Esophagus squamous epithelium (tissue), 5 donors: ENCODE data around the gene AGFG1. TPM values are rescaled to one million over a fixed set of nuclear protein-coding genes. Genes with fewer than 3 reads are reported as not detected.

Experiments
- DNase-seq: peaks from one replicate; lab custom pipeline; 2025; lab: John Stamatoyannopoulos, UW
- H3K27ac ChIP-seq, 4 donors: fragments of 200-600 bp; sonication (generic); one replicate each; pipeline ENCODE4 v1.5.1; 2016 to 2019; ENCODE audit warnings: mild to moderate bottlenecking in 1 of 4
- H3K27me3 ChIP-seq, 4 donors: fragments of 200-600 bp; sonication (generic); 1 replicate in 3 of 4; 2 replicates in 1 of 4; pipeline versions ENCODE4 v1.5.1 to v1.6.0; 2017 to 2021; ENCODE audit warnings: antibody characterized with exemption in 1 of 4
- H3K36me3 ChIP-seq, 3 donors: fragments of 200-600 bp; sonication (generic); one replicate each; pipeline ENCODE4 v1.5.1; 2016 to 2019
- H3K4me1 ChIP-seq, 3 donors: fragments of 200-600 bp; sonication (generic); one replicate each; pipeline ENCODE4 v1.5.1; 2017 to 2019
- H3K4me3 ChIP-seq, 4 donors: fragments of 200-600 bp; sonication (generic); 1 replicate in 3 of 4; 2 replicates in 1 of 4; pipeline ENCODE4 v1.5.1; 2016 to 2019; ENCODE audit warnings: mild to moderate bottlenecking in 2 of 4, moderate library complexity in 1 of 4
- H3K9me3 ChIP-seq, 3 donors: fragments of 200-600 bp; sonication (generic); one replicate each; pipeline ENCODE4 v1.5.1; 2016 to 2019
- CTCF ChIP-seq, 6 experiments: fragments of 450-650 bp in 4 of 6; fragments of 200-600 bp in 2 of 6; sonication (generic) in 2 of 6; IDR thresholded peaks; one replicate each; pipeline ENCODE4 v1.5.1; 2016 to 2019; ENCODE audit warnings: antibody characterized with exemption in 6 of 6, mild to moderate bottlenecking in 4 of 6, moderate library complexity in 4 of 6
- POLR2A ChIP-seq, 4 donors: fragments of 450-650 bp; IDR thresholded peaks; one replicate each; pipeline ENCODE4 v1.6.1; 2017; ENCODE audit warnings: antibody characterized with exemption in 4 of 4, mild to moderate bottlenecking in 4 of 4, moderate library complexity in 3 of 4
- WGBS, 2 donors: methylation state at CpG; one replicate each; pipeline ENCODE4 v1.1.5; 2018; 5-methylcytosine and 5-hydroxymethylcytosine counted together
- intact Hi-C: fragments of 100-400 bp; cut with DNase I; formaldehyde crosslinking; loops from one replicate; pipeline ENCODE4 v1.15.0; 2022
- total RNA-seq, 4 donors: library from RNA; depleted of rRNA; stranded (reverse); fragments of >200 nt; gene quantifications; one replicate each; pipeline ENCODE4 v1.1.0, GENCODE V29; 2016
- donor health status: DM: yes; HTN: yes; CAD: no.

AGFG1 gene
- total RNA-seq, 4 donors from 2014 or later: 31.3 to 78.4 (median 66.6) TPM

GRCh38 chr2:227578642-227579041 lies 106.7 kb downstream of the AGFG1 start:
- Histone ChIP-seq H3K27ac (no peak overlapping the region), H3K9me3 (peaks cover 0 to 13% (median 9%) of the 10 kb centered on the region in 3 donors), H3K36me3 (no peaks in the 10 kb centered on the region), H3K4me3 (no peak overlapping the region), H3K4me1 (no peaks in the 10 kb centered on the region), H3K27me3 (peaks cover 0 to 3% (median 0%) of the 10 kb centered on the region in 4 donors)
- TF ChIP-seq POLR2A (IDR thresholded peaks at IDR 0.05) (no peak), CTCF (IDR thresholded peaks at IDR 0.05) (peak in 1 of 6 experiments; percentile 9)
- intact Hi-C loops: no loop called here
- no peak for DNase-seq
- WGBS, 2 donors: 78 to 81% methylated on average over 2 of the region's 2 CpGs

- no peaks in the 10 kb centered on the region for H3K4me1 ChIP-seq
- WGBS, 2 donors: 100% methylated on average over 1 of the region's 1 CpG
- no peaks in the 10 kb centered on the region for H3K36me3 ChIP-seq
- H3K27me3 ChIP-seq: peaks cover 0 to 3% (median 0%) of the 10 kb centered on the region in 4 donors
- no peak for DNase-seq
- no peak for TF ChIP-seq POLR2A (IDR thresholded peaks at IDR 0.05)
- no peak for TF ChIP-seq CTCF (IDR thresholded peaks at IDR 0.05)
- intact Hi-C loops: no loop called here
- no peak overlapping the region for H3K27ac ChIP-seq
- H3K9me3 ChIP-seq: peaks cover 0 to 13% (median 9%) of the 10 kb centered on the region in 3 donors
- no peak overlapping the region for H3K4me3 ChIP-seq
Measured at GRCh38 chr2:227579791-227580190, 107.8 kb downstream of the AGFG1 start.

- no peak for TF ChIP-seq CTCF (IDR thresholded peaks at IDR 0.05)
- no peak for TF ChIP-seq POLR2A (IDR thresholded peaks at IDR 0.05)
- intact Hi-C loops: no loop called here
- H3K27ac ChIP-seq: no peak overlapping the region
- H3K4me3 ChIP-seq: no peak overlapping the region
- no peak for DNase-seq
- H3K36me3 ChIP-seq: no peaks in the 10 kb centered on the region
- peaks cover 0 to 13% (median 9%) of the 10 kb centered on the region in 3 donors for H3K9me3 ChIP-seq
- no peaks in the 10 kb centered on the region for H3K4me1 ChIP-seq
- H3K27me3 ChIP-seq: peaks cover 0 to 3% (median 0%) of the 10 kb centered on the region in 4 donors
Measured at GRCh38 chr2:227582369-227582768, 110.4 kb downstream of the AGFG1 start.

DNA sequence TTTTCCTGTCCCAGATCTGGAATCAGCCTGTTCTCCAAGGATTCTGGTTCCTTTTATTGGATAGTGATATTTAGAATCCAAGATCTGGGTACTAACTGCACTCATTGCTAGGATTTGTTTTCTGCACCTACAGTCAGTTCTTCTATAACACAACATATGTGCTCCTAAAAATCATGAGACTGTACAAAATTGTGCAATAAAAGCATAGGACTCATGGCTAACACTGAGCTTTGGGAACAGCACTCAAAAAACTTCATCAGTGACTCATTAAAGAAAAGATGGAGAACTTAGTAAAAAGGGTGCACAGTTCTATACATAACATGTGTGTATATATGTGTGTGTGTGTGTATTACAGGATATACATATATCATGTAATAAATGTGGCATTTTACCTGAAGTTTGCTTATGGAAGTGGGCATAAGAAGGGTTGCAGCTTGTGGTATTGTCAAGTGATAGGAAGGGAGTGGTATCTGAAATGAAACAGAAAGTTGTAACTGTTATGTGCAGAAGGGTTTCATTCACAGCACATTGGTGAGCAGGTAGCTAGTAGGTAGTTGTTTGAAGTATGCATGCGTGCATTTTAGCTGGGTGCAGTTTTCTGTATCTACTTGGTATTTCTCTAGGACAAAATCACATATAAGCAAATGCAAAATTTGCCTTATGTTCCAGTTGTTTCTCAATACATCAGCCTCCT lies 120.9 kb downstream of the AGFG1 start:
- H3K4me3 ChIP-seq: no peak overlapping the region
- DNase-seq: no peak
- TF ChIP-seq POLR2A (IDR thresholded peaks at IDR 0.05) (no peak), CTCF (IDR thresholded peaks at IDR 0.05) (no peak)
- no peak overlapping the region for H3K27ac ChIP-seq
- no peaks in the 10 kb centered on the region for H3K4me1 ChIP-seq
- peaks cover 0 to 12% (median 0%) of the 10 kb centered on the region in 4 donors for H3K27me3 ChIP-seq
- intact Hi-C loops: no loop called here
- no peaks in the 10 kb centered on the region for H3K9me3 ChIP-seq
- 74 to 86% methylated on average over 1 of the region's 1 CpG for WGBS, 2 donors
- H3K36me3 ChIP-seq: no peaks in the 10 kb centered on the region

DNA sequence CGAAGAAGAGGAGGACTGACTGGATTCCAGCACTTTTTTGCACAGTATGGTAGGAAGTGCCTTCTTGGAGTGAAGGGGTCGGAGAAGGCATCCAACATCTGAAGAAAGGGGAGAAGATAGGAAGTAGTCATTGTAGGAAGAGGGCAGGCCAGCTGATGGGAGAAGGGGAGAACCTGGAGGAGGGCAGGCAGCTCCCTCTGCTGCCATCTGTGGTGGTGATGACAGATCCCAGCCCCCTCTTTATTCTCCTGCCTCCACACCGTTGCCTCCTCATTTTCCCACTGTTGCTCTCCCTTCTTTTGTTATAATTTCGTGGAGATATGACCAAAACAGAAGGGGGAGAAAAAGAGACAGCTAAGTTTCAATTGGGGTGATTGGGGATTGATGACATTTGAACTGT lies 123.8 kb downstream of the AGFG1 start:
- TF ChIP-seq POLR2A (IDR thresholded peaks at IDR 0.05): no peak
- TF ChIP-seq CTCF (IDR thresholded peaks at IDR 0.05): no peak
- H3K9me3 ChIP-seq: no peaks in the 10 kb centered on the region
- no peak for DNase-seq
- no peaks in the 10 kb centered on the region for H3K36me3 ChIP-seq
- intact Hi-C loops: no loop called here
- H3K27me3 ChIP-seq: peaks cover 0 to 12% (median 0%) of the 10 kb centered on the region in 4 donors
- no peak overlapping the region for H3K4me3 ChIP-seq
- WGBS, 2 donors: 37 to 77% methylated on average over 4 of the region's 4 CpGs
- no peak overlapping the region for H3K27ac ChIP-seq
- no peaks in the 10 kb centered on the region for H3K4me1 ChIP-seq
